CD4-positive, alpha-beta T cell (primary cell): ENCODE results near the gene HIC1. TPM values are rescaled to one million over a fixed set of nuclear protein-coding genes. Genes with fewer than 3 reads are reported as not detected.

Experiments used
- ATAC-seq: fragments of 200-7000 bp; cut with Tn5 transposase; one replicate; pipeline ENCODE4 v1.10.0; 2022; ENCODE audit warnings: mild to moderate bottlenecking; ENCODE audit not compliant: poor library complexity
- CTCF ChIA-PET: fragments of 350-600 bp; sonication (Branson Sonifier 250); formaldehyde crosslinking; loops from one replicate; lab custom pipeline; 2021; ENCODE audit warnings: antibody characterized with exemption, inconsistent platforms; lab: Charles Lee
- POLR2A ChIA-PET: fragments of 350-600 bp; sonication (Branson Sonifier 250); formaldehyde crosslinking; loops from one replicate; lab custom pipeline; 2021; ENCODE audit warnings: antibody characterized with exemption, inconsistent platforms; lab: Charles Lee
- DNase-seq, 14 experiments: peaks; one replicate each; pipeline ENCODE4 v3.0.0-alpha.2; 2013 to 2020; ENCODE audit warnings: mixed read lengths in 2 of 14
- H3K27ac ChIP-seq, 2 donors: one replicate each; pipeline versions ENCODE4 v1.5.1 to v1.7.0; 2013; ENCODE audit warnings: low read length in 2 of 2, low read depth in 1 of 2, mild to moderate bottlenecking in 1 of 2
- H3K27me3 ChIP-seq, 2 experiments: 1 replicate in 1 of 2; 2 replicates in 1 of 2; pipeline versions ENCODE4 v1.6.1 to v1.7.0; 2013; ENCODE audit warnings: low read length in 2 of 2, control low read depth in 1 of 2, mild to moderate bottlenecking in 1 of 2, moderate library complexity in 1 of 2; ENCODE audit not compliant: insufficient read depth in 2 of 2, control insufficient read depth in 1 of 2
- H3K36me3 ChIP-seq: one replicate; pipeline ENCODE4 v1.6.1; 2013; ENCODE audit warnings: low read length, control low read depth; ENCODE audit not compliant: insufficient read depth
- H3K4me1 ChIP-seq: one replicate; pipeline ENCODE4 v1.6.1; 2013; ENCODE audit warnings: low read length, control low read depth; ENCODE audit not compliant: insufficient read depth
- H3K4me3 ChIP-seq: one replicate; pipeline ENCODE4 v1.5.1; 2013; ENCODE audit warnings: mild to moderate bottlenecking, low read length, moderate library complexity
- H3K9me3 ChIP-seq, 2 experiments: 1 replicate in 1 of 2; 2 replicates in 1 of 2; pipeline versions ENCODE4 v1.6.1 to v1.7.0; 2013; ENCODE audit warnings: low read length in 2 of 2, mild to moderate bottlenecking in 2 of 2, control low read depth in 1 of 2, moderate library complexity in 1 of 2; ENCODE audit not compliant: control insufficient read depth in 1 of 2, insufficient read depth in 1 of 2
- H3K27ac Mint-ChIP-seq: one replicate; pipeline ENCODE4 v1.8.0; 2020; ENCODE audit warnings: mixed read lengths
- H3K27me3 Mint-ChIP-seq: one replicate; pipeline ENCODE4 v1.8.0; 2021; ENCODE audit warnings: mixed read lengths
- H3K36me3 Mint-ChIP-seq: one replicate; pipeline ENCODE4 v1.8.0; 2021; ENCODE audit warnings: low read depth, mixed read lengths
- H3K4me1 Mint-ChIP-seq: one replicate; pipeline ENCODE4 v1.8.0; 2021; ENCODE audit warnings: low read depth, mixed read lengths
- H3K4me3 Mint-ChIP-seq: one replicate; pipeline ENCODE4 v1.8.0; 2020; ENCODE audit warnings: mild to moderate bottlenecking, mixed read lengths
- H3K9me3 Mint-ChIP-seq: one replicate; pipeline ENCODE4 v1.8.0; 2020; ENCODE audit warnings: mixed read lengths
- intact Hi-C, 2 experiments: fragments of 100-400 bp; cut with DNase I in 1 of 2; cut with micrococcal nuclease in 1 of 2; formaldehyde crosslinking; loops; one replicate each; pipeline versions ENCODE4 v1.15.1 to v1.9.0; 2023 to 2025; cut with DNase I, micrococcal nuclease
- total RNA-seq, 174 experiments: library from RNA in 2 of 174; stranded (reverse) in 2 of 174; gene quantifications; one replicate each; pipeline ENCODE4 v1.2.3 and lab custom pipeline; 2021 to 2026
- TF ChIP-seq, protein P1 (sequence below): fragments of 200-600 bp; IDR thresholded peaks from one replicate; pipeline ENCODE4 v1.8.0; 2022; ENCODE audit warnings: antibody characterized with exemption, mild to moderate bottlenecking

HIC1 gene
- total RNA-seq, 2 experiments from 2014 or later, result 2.4 to 3.0 TPM

DNA sequence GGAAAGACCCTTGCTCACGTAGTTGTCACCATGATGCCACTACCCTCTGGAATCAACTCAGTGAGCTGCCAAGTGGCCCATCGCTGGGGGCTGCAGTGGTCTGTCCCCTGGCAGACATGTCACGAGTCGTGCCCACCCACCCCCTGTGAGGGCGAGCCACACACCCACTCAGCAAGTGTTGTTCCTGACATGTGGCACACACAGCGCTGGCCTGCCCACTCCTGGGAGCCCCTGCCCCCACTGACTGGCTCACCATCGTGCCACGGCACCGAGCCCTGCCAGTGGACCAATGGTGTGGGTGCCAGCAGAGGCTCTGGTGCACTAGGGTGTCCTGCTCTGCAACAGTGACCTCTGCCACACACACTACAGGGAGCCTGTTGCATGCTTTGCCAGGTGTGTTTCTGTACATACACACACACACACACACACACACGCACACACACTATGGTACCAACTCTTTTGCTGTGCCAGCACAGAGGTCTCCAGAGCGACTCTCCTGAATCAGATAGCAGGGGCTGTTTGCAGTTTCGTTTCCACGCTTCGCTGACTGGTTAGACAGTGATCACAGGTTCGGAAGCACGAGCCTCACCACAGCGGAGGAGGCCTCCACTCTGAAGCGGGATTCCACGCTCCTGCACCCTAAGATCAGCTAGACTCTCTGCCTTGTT, 37.5 kb upstream of the HIC1 start:
- Histone ChIP-seq H3K4me1 (peaks cover 4% of the 10 kb centered on the region), H3K27ac (no peak overlapping the region), H3K9me3 (no peaks in the 10 kb centered on the region), H3K27me3 (peaks cover 2 to 13% of the 10 kb centered on the region in 2 experiments), H3K36me3 (no peaks in the 10 kb centered on the region), H3K4me3 (no peak overlapping the region)
- Mint-ChIP-seq H3K9me3 (no peaks in the 10 kb centered on the region), H3K4me3 (no peak overlapping the region), H3K36me3 (no peaks in the 10 kb centered on the region), H3K27ac (no peak overlapping the region), H3K27me3 (peaks cover 30% of the 10 kb centered on the region), H3K4me1 (peaks cover 1% of the 10 kb centered on the region)
- no peak for ATAC-seq
- intact Hi-C loops, result no loop called here
- TF ChIP-seq, protein P1, sequence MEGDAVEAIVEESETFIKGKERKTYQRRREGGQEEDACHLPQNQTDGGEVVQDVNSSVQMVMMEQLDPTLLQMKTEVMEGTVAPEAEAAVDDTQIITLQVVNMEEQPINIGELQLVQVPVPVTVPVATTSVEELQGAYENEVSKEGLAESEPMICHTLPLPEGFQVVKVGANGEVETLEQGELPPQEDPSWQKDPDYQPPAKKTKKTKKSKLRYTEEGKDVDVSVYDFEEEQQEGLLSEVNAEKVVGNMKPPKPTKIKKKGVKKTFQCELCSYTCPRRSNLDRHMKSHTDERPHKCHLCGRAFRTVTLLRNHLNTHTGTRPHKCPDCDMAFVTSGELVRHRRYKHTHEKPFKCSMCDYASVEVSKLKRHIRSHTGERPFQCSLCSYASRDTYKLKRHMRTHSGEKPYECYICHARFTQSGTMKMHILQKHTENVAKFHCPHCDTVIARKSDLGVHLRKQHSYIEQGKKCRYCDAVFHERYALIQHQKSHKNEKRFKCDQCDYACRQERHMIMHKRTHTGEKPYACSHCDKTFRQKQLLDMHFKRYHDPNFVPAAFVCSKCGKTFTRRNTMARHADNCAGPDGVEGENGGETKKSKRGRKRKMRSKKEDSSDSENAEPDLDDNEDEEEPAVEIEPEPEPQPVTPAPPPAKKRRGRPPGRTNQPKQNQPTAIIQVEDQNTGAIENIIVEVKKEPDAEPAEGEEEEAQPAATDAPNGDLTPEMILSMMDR, result no peak
- DNase-seq, result no peak
- POLR2A ChIA-PET, result no interaction called here
- CTCF ChIA-PET, result no interaction called here

- Mint-ChIP-seq H3K9me3 (no peaks in the 10 kb centered on the region), H3K27me3 (peaks cover 21% of the 10 kb centered on the region), H3K27ac (no peak overlapping the region), H3K4me1 (peaks cover 12% of the 10 kb centered on the region), H3K36me3 (no peaks in the 10 kb centered on the region), H3K4me3 (no peak overlapping the region)
- H3K27ac ChIP-seq, result no peak overlapping the region
- no peak for DNase-seq
- no peak for ATAC-seq
- no peak overlapping the region for H3K4me3 ChIP-seq
- no peaks in the 10 kb centered on the region for H3K36me3 ChIP-seq
- POLR2A ChIA-PET, result no interaction called here
- H3K4me1 ChIP-seq, result peaks cover 18% of the 10 kb centered on the region
- intact Hi-C loops, result no loop called here
- TF ChIP-seq, protein P1, result no peak
- H3K27me3 ChIP-seq, result peaks cover 13 to 14% of the 10 kb centered on the region in 2 experiments
- CTCF ChIA-PET, result no interaction called here
- H3K9me3 ChIP-seq, result no peaks in the 10 kb centered on the region
These were observed 36.0 kb upstream of the HIC1 start for GRCh38 chr17:2018716-2019510.

- Histone ChIP-seq H3K4me1 (peaks cover 26% of the 10 kb centered on the region), H3K27ac (no peak overlapping the region), H3K4me3 (no peak overlapping the region), H3K27me3 (peaks cover 13 to 22% of the 10 kb centered on the region in 2 experiments), H3K36me3 (no peaks in the 10 kb centered on the region), H3K9me3 (no peaks in the 10 kb centered on the region)
- TF ChIP-seq, protein P1, result no peak
- no peak for DNase-seq
- no peak overlapping the region for H3K4me3 Mint-ChIP-seq
- peaks cover 16% of the 10 kb centered on the region for H3K27me3 Mint-ChIP-seq
- ChIA-PET CTCF (no interaction called here), POLR2A (no interaction called here)
- no peak overlapping the region for H3K27ac Mint-ChIP-seq
- intact Hi-C loops, result no loop called here
- H3K9me3 Mint-ChIP-seq, result no peaks in the 10 kb centered on the region
- no peak for ATAC-seq
- no peaks in the 10 kb centered on the region for H3K36me3 Mint-ChIP-seq
- H3K4me1 Mint-ChIP-seq, result peaks cover 12% of the 10 kb centered on the region
These were observed 35.2 kb upstream of the HIC1 start for GRCh38 chr17:2019723-2020122.
